ENCODE results near the gene SYT5. TPM values are rescaled to one million over a fixed set of nuclear protein-coding genes. Genes with fewer than 3 reads are reported as not detected.

Gene SYT5
- total and polyA plus RNA-seq, 9 of the 15 experiments (the other 6 are each of a cell fraction or from before 2014, with no cell fraction given): 1.3 to 20.9 (median 8.8) TPM

GRCh38 chr19:55206664-55207500 is 26.8 kb upstream of the SYT5 start (continued):
- TF ChIP-seq KAT7 (CRISPR knock-in tag; IDR thresholded peaks at IDR 0.05; ENCODE audit: borderline replicate concordance) (no peak; the same call in 1 of the 2 replicates), ZC3H8 (IDR thresholded peaks at IDR 0.05) (no peak), JUN (IDR thresholded peaks at IDR 0.05; ENCODE audit: borderline replicate concordance, low read depth, low read length) (peak; percentile 99), JUN (CRISPR knock-in tag; IDR thresholded peaks at IDR 0.05; ENCODE audit: borderline replicate concordance) (peak; percentile 76; the same call in 1 of the 2 replicates), ARNT (IDR thresholded peaks at IDR 0.05) (no peak), TCF7 (IDR thresholded peaks at IDR 0.05; ENCODE audit: borderline replicate concordance) (no peak), TFAM (CRISPR knock-in tag; conservative IDR thresholded peaks at IDR 0.05) (no peak), NCOR1 (IDR thresholded peaks at IDR 0.05) (peak; percentile 40; the same call in 1 of the 2 replicates), ZHX1 (conservative IDR thresholded peaks at IDR 0.05; ENCODE audit: low read length) (no peak), BMI1 (IDR thresholded peaks at IDR 0.05; ENCODE audit: low read length) (no peak), ZNF174 (CRISPR knock-in tag; IDR thresholded peaks at IDR 0.05) (no peak), RNF219 (CRISPR knock-in tag; IDR thresholded peaks at IDR 0.05) (no peak), CGGBP1 (CRISPR knock-in tag; IDR thresholded peaks at IDR 0.05) (no peak), MYC (IDR thresholded peaks at IDR 0.05; ENCODE audit: low read depth, low read length) (peak; percentile 86), MYC (CRISPR knock-in tag; IDR thresholded peaks at IDR 0.05; ENCODE audit: borderline replicate concordance, low read depth) (no peak), SPI1 (IDR thresholded peaks at IDR 0.05; ENCODE audit: borderline replicate concordance, low read depth, low read length) (0 out of 2 replicates have a peak, but pooled peaks have one; percentile 0), L3MBTL2 (IDR thresholded peaks at IDR 0.05) (peak; percentile 82), BRCA1 (IDR thresholded peaks at IDR 0.05) (no peak), BRCA1 (CRISPR knock-in tag; IDR thresholded peaks at IDR 0.05) (0 out of 2 replicates have a peak, but pooled peaks have one; percentile 22), JUNB (CRISPR knock-in tag; conservative IDR thresholded peaks at IDR 0.05) (peak; percentile 63; the same call in 1 of the 2 replicates), ZKSCAN3 (CRISPR knock-in tag; IDR thresholded peaks at IDR 0.05) (no peak), MTA1 (IDR thresholded peaks at IDR 0.05; ENCODE audit: borderline replicate concordance) (no peak)
- TF ChIP-seq, protein P1, sequence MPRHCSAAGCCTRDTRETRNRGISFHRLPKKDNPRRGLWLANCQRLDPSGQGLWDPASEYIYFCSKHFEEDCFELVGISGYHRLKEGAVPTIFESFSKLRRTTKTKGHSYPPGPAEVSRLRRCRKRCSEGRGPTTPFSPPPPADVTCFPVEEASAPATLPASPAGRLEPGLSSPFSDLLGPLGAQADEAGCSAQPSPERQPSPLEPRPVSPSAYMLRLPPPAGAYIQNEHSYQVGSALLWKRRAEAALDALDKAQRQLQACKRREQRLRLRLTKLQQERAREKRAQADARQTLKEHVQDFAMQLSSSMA (CRISPR knock-in tag; IDR thresholded peaks at IDR 0.05): no peak
- TF ChIP-seq, protein P2, sequence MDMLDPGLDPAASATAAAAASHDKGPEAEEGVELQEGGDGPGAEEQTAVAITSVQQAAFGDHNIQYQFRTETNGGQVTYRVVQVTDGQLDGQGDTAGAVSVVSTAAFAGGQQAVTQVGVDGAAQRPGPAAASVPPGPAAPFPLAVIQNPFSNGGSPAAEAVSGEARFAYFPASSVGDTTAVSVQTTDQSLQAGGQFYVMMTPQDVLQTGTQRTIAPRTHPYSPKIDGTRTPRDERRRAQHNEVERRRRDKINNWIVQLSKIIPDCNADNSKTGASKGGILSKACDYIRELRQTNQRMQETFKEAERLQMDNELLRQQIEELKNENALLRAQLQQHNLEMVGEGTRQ (CRISPR knock-in tag; IDR thresholded peaks at IDR 0.05): no peak
